Gastrocnemius medialis (tissue), 4 donors: ENCODE measurements around the gene MYO9A. TPM values are rescaled to one million over a fixed set of nuclear protein-coding genes. Genes with fewer than 3 reads are reported as not detected.

ENCODE experiments used
- ATAC-seq, 2 donors: fragments of 150-250 bp; one replicate each; pipeline ENCODE4 v1.9.1; 2016
- DNase-seq, 2 donors: peaks; one replicate each; pipeline ENCODE4 v3.0.0-alpha.2; 2019
- H3K27ac ChIP-seq, 4 donors: fragments of 200-600 bp; sonication (generic); 1 replicate in 1 of 4; 2 replicates in 3 of 4; pipeline ENCODE4 v1.5.1; 2016 to 2018; ENCODE audit warnings: mild to moderate bottlenecking in 2 of 4, moderate library complexity in 1 of 4
- H3K27me3 ChIP-seq, 3 donors: fragments of 200-600 bp; sonication (generic) in 2 of 3; 1 replicate in 1 of 3; 2 replicates in 2 of 3; pipeline versions ENCODE4 v1.5.1 to v1.6.0; 2016 to 2019; ENCODE audit warnings: mild to moderate bottlenecking in 1 of 3, moderate library complexity in 1 of 3
- H3K36me3 ChIP-seq, 2 donors: fragments of 200-600 bp; sonication (generic) in 1 of 2; one replicate each; pipeline ENCODE4 v1.5.1; 2017 to 2018
- H3K4me1 ChIP-seq, 2 donors: fragments of 200-600 bp; sonication (generic) in 1 of 2; one replicate each; pipeline ENCODE4 v1.5.1; 2016 to 2017; ENCODE audit warnings: mild to moderate bottlenecking in 2 of 2
- H3K4me3 ChIP-seq, 4 donors: fragments of 200-600 bp; sonication (generic) in 3 of 4; 1 replicate in 1 of 4; 2 replicates in 3 of 4; pipeline ENCODE4 v1.5.1; 2016 to 2019; ENCODE audit warnings: mild to moderate bottlenecking in 2 of 4
- H3K9me3 ChIP-seq, 3 donors: fragments of 200-600 bp; sonication (generic) in 2 of 3; 1 replicate in 1 of 3; 2 replicates in 2 of 3; pipeline ENCODE4 v1.5.1; 2016 to 2019
- CTCF ChIP-seq, 5 experiments: fragments of 450-650 bp in 3 of 5; fragments of 200-600 bp in 2 of 5; sonication (generic) in 2 of 5; IDR thresholded peaks in 4 of 5; conservative IDR thresholded peaks in 1 of 5; 1 replicate in 4 of 5; 2 replicates in 1 of 5; pipeline ENCODE4 v1.5.1; 2016 to 2019; ENCODE audit warnings: antibody characterized with exemption in 5 of 5, mild to moderate bottlenecking in 3 of 5, moderate library complexity in 3 of 5
- POLR2A ChIP-seq, 2 donors: fragments of 450-650 bp; IDR thresholded peaks; one replicate each; pipeline ENCODE4 v1.6.1; 2017; ENCODE audit warnings: antibody characterized with exemption in 2 of 2, mild to moderate bottlenecking in 2 of 2, moderate library complexity in 2 of 2
- in situ Hi-C, 4 donors: fragments of 200-750 bp; cut with MboI; loops; one replicate each; pipeline versions ENCODE4 v1.15.0 to v1.8.0; 2017; ENCODE audit warnings: low sequenced_read_pairs in 4 of 4
- intact Hi-C: fragments of 100-400 bp; cut with DNase I; formaldehyde crosslinking; loops from one replicate; pipeline ENCODE4 v1.15.1; 2023; ENCODE audit warnings: low total_unique reads
- total RNA-seq, 4 donors: library from RNA; depleted of rRNA; stranded (reverse); fragments of >200 nt; gene quantifications; one replicate each; pipeline versions ENCODE4 v1.1.0 to v1.2.3, GENCODE V29; 2016

The MYO9A gene
- total RNA-seq, 4 donors from 2014 or later = 21.0 to 40.9 (median 24.2) TPM

- no peak for ATAC-seq
- peaks cover 0 to 45% of the 10 kb centered on the region in 2 donors for H3K36me3 ChIP-seq
- in situ Hi-C loops = loop anchor here in 2 of 4 donors (25.0 kb wide), 1 partner anchor 273 kb away; no protein-coding TSS in a partner anchor
- no peaks in the 10 kb centered on the region for H3K9me3 ChIP-seq
- no peaks in the 10 kb centered on the region for H3K27me3 ChIP-seq
- DNase-seq = no peak
- TF ChIP-seq CTCF (IDR thresholded peaks at IDR 0.05 in 4 of 5, conservative IDR thresholded peaks at IDR 0.05 in 1 of 5) = no peak
- no peak for TF ChIP-seq POLR2A (IDR thresholded peaks at IDR 0.05)
- H3K4me1 ChIP-seq = peaks cover 9 to 16% of the 10 kb centered on the region in 2 donors
- H3K27ac ChIP-seq = no peak overlapping the region
- intact Hi-C loops = no loop called here
- H3K4me3 ChIP-seq = no peak overlapping the region
These were observed 228.6 kb downstream of the MYO9A start for GRCh38 chr15:71889385-71889784.

- in situ Hi-C loops (loop anchor here in 2 of 4 donors (25.0 kb wide), 1 partner anchor 274 kb away; no protein-coding TSS in a partner anchor), intact Hi-C loops (no loop called here)
- no peaks in the 10 kb centered on the region for H3K9me3 ChIP-seq
- ATAC-seq (no peak), DNase-seq (no peak)
- TF ChIP-seq POLR2A (IDR thresholded peaks at IDR 0.05) (no peak), CTCF (IDR thresholded peaks at IDR 0.05 in 4 of 5, conservative IDR thresholded peaks at IDR 0.05 in 1 of 5) (no peak)
- peaks cover 0 to 50% of the 10 kb centered on the region in 2 donors for H3K36me3 ChIP-seq
- H3K27ac ChIP-seq = no peak overlapping the region
- no peaks in the 10 kb centered on the region for H3K27me3 ChIP-seq
- peaks cover 9 to 16% of the 10 kb centered on the region in 2 donors for H3K4me1 ChIP-seq
- no peak overlapping the region for H3K4me3 ChIP-seq
These were observed 229.2 kb downstream of the MYO9A start for GRCh38 chr15:71888797-71889196.

- intact Hi-C loops (no loop called here), in situ Hi-C loops (loop anchor here in 2 of 4 donors (25.0 kb wide), 1 partner anchor 277 kb away; no protein-coding TSS in a partner anchor)
- DNase-seq (no peak), ATAC-seq (no peak)
- Histone ChIP-seq H3K36me3 (peaks cover 0 to 65% of the 10 kb centered on the region in 2 donors), H3K4me1 (peaks cover under 1 to 5% of the 10 kb centered on the region in 2 donors), H3K27ac (no peak overlapping the region), H3K27me3 (no peaks in the 10 kb centered on the region), H3K9me3 (no peaks in the 10 kb centered on the region), H3K4me3 (no peak overlapping the region)
- TF ChIP-seq POLR2A (IDR thresholded peaks at IDR 0.05) (no peak), CTCF (IDR thresholded peaks at IDR 0.05 in 4 of 5, conservative IDR thresholded peaks at IDR 0.05 in 1 of 5) (no peak)
These were observed 232.6 kb downstream of the MYO9A start for GRCh38 chr15:71885390-71885789.

GRCh38 chr15:71883447-71883846 is 234.5 kb downstream of the MYO9A start:
- DNase-seq = no peak
- intact Hi-C loops = no loop called here
- H3K9me3 ChIP-seq = no peaks in the 10 kb centered on the region
- H3K4me1 ChIP-seq = no peaks in the 10 kb centered on the region
- H3K27me3 ChIP-seq = no peaks in the 10 kb centered on the region
- no peak for TF ChIP-seq POLR2A (IDR thresholded peaks at IDR 0.05)
- no peak for TF ChIP-seq CTCF (IDR thresholded peaks at IDR 0.05 in 4 of 5, conservative IDR thresholded peaks at IDR 0.05 in 1 of 5)
- H3K27ac ChIP-seq = no peak overlapping the region
- H3K36me3 ChIP-seq = peaks cover 0 to 85% of the 10 kb centered on the region in 2 donors
- no peak for ATAC-seq
- in situ Hi-C loops = loop anchor here in 2 of 4 donors (25.0 kb wide), 1 partner anchor 279 kb away; no protein-coding TSS in a partner anchor
- H3K4me3 ChIP-seq = no peak overlapping the region

GRCh38 chr15:71880276-71880675 is 237.7 kb downstream of the MYO9A start:
- Histone ChIP-seq H3K4me1 (no peaks in the 10 kb centered on the region), H3K36me3 (peaks cover under 1 to 78% of the 10 kb centered on the region in 2 donors), H3K27ac (no peak overlapping the region), H3K4me3 (no peak overlapping the region), H3K9me3 (no peaks in the 10 kb centered on the region), H3K27me3 (no peaks in the 10 kb centered on the region)
- ATAC-seq (no peak), DNase-seq (no peak)
- intact Hi-C loops (no loop called here), in situ Hi-C loops (loop anchor here in 2 of 4 donors (25.0 kb wide), 1 partner anchor 282 kb away; no protein-coding TSS in a partner anchor)
- no peak for TF ChIP-seq CTCF (IDR thresholded peaks at IDR 0.05 in 4 of 5, conservative IDR thresholded peaks at IDR 0.05 in 1 of 5)
- TF ChIP-seq POLR2A (IDR thresholded peaks at IDR 0.05) = no peak
